Ascending aorta (tissue), 2 donors: ENCODE measurements around the gene RASGEF1B. TPM values are rescaled to one million over a fixed set of nuclear protein-coding genes. Genes with fewer than 3 reads are reported as not detected.

Experiments used
- DNase-seq, 2 donors: peaks; one replicate each; pipeline ENCODE4 v3.0.0-alpha.2; 2019; ENCODE audit warnings: low spot score in 2 of 2
- H3K27ac ChIP-seq, 2 donors: fragments of 200-600 bp; sonication (generic); one replicate each; pipeline ENCODE4 v1.5.1; 2016 to 2017; ENCODE audit warnings: mild to moderate bottlenecking in 1 of 2
- H3K27me3 ChIP-seq: fragments of 200-600 bp; sonication (generic); one replicate; pipeline ENCODE4 v1.5.1; 2017
- H3K36me3 ChIP-seq, 2 donors: fragments of 200-600 bp; sonication (generic); one replicate each; pipeline ENCODE4 v1.5.1; 2016
- H3K4me1 ChIP-seq, 2 donors: fragments of 200-600 bp; sonication (generic); one replicate each; pipeline ENCODE4 v1.5.1; 2016 to 2017; ENCODE audit warnings: mild to moderate bottlenecking in 1 of 2
- H3K4me3 ChIP-seq, 2 donors: fragments of 200-600 bp; sonication (generic); one replicate each; pipeline ENCODE4 v1.5.1; 2016 to 2017; ENCODE audit warnings: mild to moderate bottlenecking in 1 of 2
- H3K9me3 ChIP-seq, 2 donors: fragments of 200-600 bp; sonication (generic); one replicate each; pipeline ENCODE4 v1.5.1; 2016
- CTCF ChIP-seq, 3 experiments: fragments of 200-600 bp in 2 of 3; fragments of 450-650 bp in 1 of 3; sonication (generic) in 2 of 3; IDR thresholded peaks; one replicate each; pipeline ENCODE4 v1.5.1; 2016 to 2019; ENCODE audit warnings: antibody characterized with exemption in 3 of 3, mild to moderate bottlenecking in 1 of 3, moderate library complexity in 1 of 3
- intact Hi-C: fragments of 100-400 bp; cut with DNase I; formaldehyde crosslinking; loops from one replicate; pipeline ENCODE4 v1.15.1; 2023
- total RNA-seq: library from RNA; depleted of rRNA; stranded (reverse); fragments of >200 nt; gene quantifications from one replicate; pipeline ENCODE4 v1.1.0, GENCODE V29; 2016

The RASGEF1B gene
- total RNA-seq, 1 donor from 2014 or later: 8.4 TPM

- Histone ChIP-seq H3K4me1 (no peaks in the 10 kb centered on the region), H3K9me3 (no peaks in the 10 kb centered on the region), H3K27ac (no peak overlapping the region), H3K27me3 (no peaks in the 10 kb centered on the region), H3K36me3 (peaks cover 0 to 22% of the 10 kb centered on the region in 2 donors), H3K4me3 (no peak overlapping the region)
- no peak for TF ChIP-seq CTCF (IDR thresholded peaks at IDR 0.05)
- intact Hi-C loops: no loop called here
- DNase-seq: no peak
Measured at GRCh38 chr4:81453024-81453423, 18.7 kb downstream of the RASGEF1B start.

- Histone ChIP-seq H3K9me3 (no peaks in the 10 kb centered on the region), H3K4me3 (no peak overlapping the region), H3K27ac (no peak overlapping the region), H3K27me3 (no peaks in the 10 kb centered on the region), H3K36me3 (peaks cover 0 to 22% of the 10 kb centered on the region in 2 donors), H3K4me1 (no peaks in the 10 kb centered on the region)
- no peak for TF ChIP-seq CTCF (IDR thresholded peaks at IDR 0.05)
- intact Hi-C loops: no loop called here
- no peak for DNase-seq
Measured at GRCh38 chr4:81452452-81453006, 19.2 kb downstream of the RASGEF1B start.

DNA sequence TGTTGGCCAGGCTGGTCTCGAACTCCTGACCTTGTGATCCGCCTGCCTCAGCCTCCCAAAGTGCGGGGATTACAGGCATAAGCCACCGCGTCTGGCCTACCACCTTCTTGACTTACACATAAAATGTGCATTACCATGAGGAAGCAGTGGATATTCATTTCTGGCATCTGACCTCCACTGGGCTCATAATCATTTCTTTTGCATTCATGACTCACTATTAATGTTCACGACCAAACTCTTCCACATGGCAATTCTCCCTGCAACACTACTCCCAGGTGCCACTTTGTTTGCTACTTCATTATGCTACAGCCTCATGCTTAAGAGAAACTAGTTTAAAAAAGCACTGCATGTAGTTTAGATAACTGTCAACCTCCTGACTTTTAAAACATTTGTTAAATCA is 22.7 kb downstream of the RASGEF1B start:
- Histone ChIP-seq H3K9me3 (no peaks in the 10 kb centered on the region), H3K27ac (no peak overlapping the region), H3K4me3 (no peak overlapping the region), H3K27me3 (no peaks in the 10 kb centered on the region), H3K4me1 (no peaks in the 10 kb centered on the region), H3K36me3 (peaks cover 6 to 25% of the 10 kb centered on the region in 2 donors)
- no peak for TF ChIP-seq CTCF (IDR thresholded peaks at IDR 0.05)
- no peak for DNase-seq
- intact Hi-C loops: no loop called here

DNA sequence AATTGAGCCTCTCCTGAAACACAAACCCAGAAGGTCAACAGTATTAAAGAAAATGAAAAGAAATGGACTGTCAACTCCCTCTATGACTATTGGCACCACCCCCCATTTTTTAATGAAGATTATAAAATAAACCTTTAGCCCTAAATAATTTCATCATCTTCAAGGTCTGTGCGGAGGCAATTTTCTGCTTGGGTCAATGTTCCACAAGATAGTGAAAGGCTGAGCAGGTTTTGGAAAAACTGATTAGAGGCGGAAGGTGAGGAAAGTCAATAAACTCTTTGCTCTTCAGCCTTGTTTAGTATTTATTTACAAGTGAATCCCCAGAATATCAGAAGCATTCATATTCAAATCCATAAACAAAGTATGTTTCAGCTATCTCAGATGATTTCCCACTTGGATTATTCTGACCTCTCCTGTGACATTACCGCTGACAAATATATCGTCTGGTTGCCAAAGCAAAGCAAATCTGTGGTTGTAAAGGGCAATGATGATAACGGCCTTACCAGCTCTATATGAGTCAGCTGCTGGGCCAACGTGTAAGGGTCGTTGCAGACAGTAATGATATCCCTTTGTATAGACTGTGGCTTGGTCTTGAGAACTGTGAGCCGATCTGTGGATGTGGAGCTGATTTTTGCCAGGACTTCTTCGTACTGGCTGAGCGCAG is 24.0 kb downstream of the RASGEF1B start:
- Histone ChIP-seq H3K27me3 (no peaks in the 10 kb centered on the region), H3K36me3 (peaks cover 11 to 30% of the 10 kb centered on the region in 2 donors), H3K9me3 (no peaks in the 10 kb centered on the region), H3K27ac (no peak overlapping the region), H3K4me1 (no peaks in the 10 kb centered on the region), H3K4me3 (no peak overlapping the region)
- no peak for DNase-seq
- no peak for TF ChIP-seq CTCF (IDR thresholded peaks at IDR 0.05)
- intact Hi-C loops: no loop called here

- no peak for TF ChIP-seq CTCF (IDR thresholded peaks at IDR 0.05)
- peaks cover 17 to 35% of the 10 kb centered on the region in 2 donors for H3K36me3 ChIP-seq
- no peak for DNase-seq
Measured at GRCh38 chr4:81446634-81447033, 25.1 kb downstream of the RASGEF1B start.

More at GRCh38 chr4:81446634-81447033, 25.1 kb downstream of the RASGEF1B start:
- no peaks in the 10 kb centered on the region for H3K4me1 ChIP-seq
- no peak overlapping the region for H3K27ac ChIP-seq
- intact Hi-C loops: no loop called here
- no peaks in the 10 kb centered on the region for H3K9me3 ChIP-seq
- no peak overlapping the region for H3K4me3 ChIP-seq
- H3K27me3 ChIP-seq: no peaks in the 10 kb centered on the region
